SK-N-SH (cell line): ENCODE results near the gene DNMT3B. TPM values are rescaled to one million over a fixed set of nuclear protein-coding genes. Genes with fewer than 3 reads are reported as not detected.

ENCODE experiments used
- CTCF ChIA-PET: fragments of 300-600, 350-600 bp; formaldehyde crosslinking; extraction: SDS; loops from one replicate; lab custom pipeline; 2021; lab: Yijun Ruan, JAX
- POLR2A ChIA-PET: fragments of 350-600 bp; sonication (Branson Sonifier 250); formaldehyde crosslinking; extraction: SDS; loops from one replicate; lab custom pipeline; 2020; ENCODE audit warnings: antibody characterized with exemption, inconsistent platforms; lab: Yijun Ruan, JAX
- DNase-seq: peaks from one replicate; pipeline ENCODE4 v3.0.0; 2012
- H2AFZ ChIP-seq: fragments of 200-600 bp; sonication (generic); 2 replicates; pipeline ENCODE4 v1.8.1; 2016; ENCODE audit warnings: antibody characterized with exemption, mild to moderate bottlenecking, low read depth
- H3F3A ChIP-seq: fragments of 200-600 bp; sonication (generic); replicated peaks from 2 replicates; pipeline ENCODE3; 2016; ENCODE audit warnings: antibody characterized with exemption, mild to moderate bottlenecking; ENCODE audit not compliant: insufficient read depth
- H3K27ac ChIP-seq, 2 experiments: fragments of 200-500 bp in 1 of 2; fragments of 200-600 bp in 1 of 2; sonication (Bioruptor generic) in 1 of 2; sonication (generic), shearing (Covaris generic) in 1 of 2; 2 replicates each; pipeline versions ENCODE4 v1.5.1 to v1.6.1; 2014 to 2016; ENCODE audit warnings: low read depth in 2 of 2, inconsistent platforms in 1 of 2, low read length in 1 of 2, mild to moderate bottlenecking in 1 of 2, mixed read lengths in 1 of 2
- H3K27me3 ChIP-seq: fragments of 200-600 bp; sonication (generic), shearing (Covaris generic); 2 replicates; pipeline ENCODE4 v1.6.1; 2016; ENCODE audit warnings: mixed run types; ENCODE audit not compliant: insufficient read depth
- H3K36me3 ChIP-seq, 2 experiments: fragments of 200-500 bp in 1 of 2; fragments of 200-600 bp in 1 of 2; sonication (Bioruptor generic) in 1 of 2; sonication (generic) in 1 of 2; replicated peaks in 1 of 2; 2 replicates each; pipeline versions ENCODE3 to v1.5.1; 2014 to 2016; ENCODE audit warnings: low read length in 1 of 2, mild to moderate bottlenecking in 1 of 2; ENCODE audit not compliant: insufficient read depth in 2 of 2, control insufficient read depth in 1 of 2
- H3K4me1 ChIP-seq, 2 experiments: fragments of 200-500 bp in 1 of 2; fragments of 200-600 bp in 1 of 2; sonication (Bioruptor generic) in 1 of 2; sonication (generic), shearing (Covaris generic) in 1 of 2; 2 replicates each; pipeline versions ENCODE4 v1.5.1 to v1.6.1; 2014 to 2016; ENCODE audit warnings: low read depth in 1 of 2, low read length in 1 of 2, mixed run types in 1 of 2; ENCODE audit not compliant: insufficient read depth in 2 of 2, control insufficient read depth in 1 of 2
- H3K4me2 ChIP-seq: fragments of 200-600 bp; sonication (generic), shearing (Covaris generic); 2 replicates; pipeline ENCODE4 v1.6.1; 2017; ENCODE audit warnings: mixed run types
- H3K4me3 ChIP-seq, 2 experiments: fragments of 200-500 bp in 1 of 2; fragments of 200-600 bp in 1 of 2; sonication (Bioruptor generic) in 1 of 2; sonication (generic), shearing (Covaris generic) in 1 of 2; 2 replicates each; pipeline versions ENCODE4 v1.5.1 to v1.8.1; 2014 to 2016; ENCODE audit warnings: low read depth in 2 of 2, inconsistent platforms in 1 of 2, low read length in 1 of 2, mild to moderate bottlenecking in 1 of 2, mixed read lengths in 1 of 2, moderate library complexity in 1 of 2
- H3K79me2 ChIP-seq: fragments of 200-600 bp; sonication (generic); 2 replicates; pipeline ENCODE4 v1.8.1; 2017; ENCODE audit warnings: mild to moderate bottlenecking; ENCODE audit not compliant: insufficient read depth
- H3K9ac ChIP-seq: fragments of 200-600 bp; sonication (generic); 2 replicates; pipeline ENCODE4 v1.6.1; 2017; ENCODE audit warnings: mixed run types
- H3K9me2 ChIP-seq: fragments of 200-600 bp; sonication (generic); 2 replicates; pipeline ENCODE4 v1.6.1; 2017; ENCODE audit warnings: mixed run types
- H3K9me3 ChIP-seq: fragments of 200-600 bp; sonication (generic); 2 replicates; pipeline ENCODE4 v1.6.1; 2017; ENCODE audit warnings: mixed run types, mild to moderate bottlenecking, moderate library complexity
- H4K20me1 ChIP-seq: fragments of 200-600 bp; sonication (generic); 2 replicates; pipeline ENCODE4 v1.6.1; 2017; ENCODE audit warnings: mild to moderate bottlenecking, mixed run types; ENCODE audit not compliant: insufficient read depth
- CTCF ChIP-seq: fragments of 200-600 bp; sonication (generic); IDR thresholded peaks from 2 replicates; pipeline ENCODE4 v1.6.1; 2017; ENCODE audit warnings: antibody characterized with exemption, mild to moderate bottlenecking, moderate library complexity
- FOSL2 ChIP-seq: IDR thresholded peaks from 2 replicates; pipeline ENCODE4 v1.4.0; 2012; ENCODE audit warnings: low read depth, mild to moderate bottlenecking, moderate library complexity, borderline replicate concordance
- FOXM1 ChIP-seq: IDR thresholded peaks from 2 replicates; pipeline ENCODE4 v1.4.0; 2012; ENCODE audit warnings: low read depth, mild to moderate bottlenecking
- GATA2 ChIP-seq: sonication (generic); formaldehyde crosslinking; IDR thresholded peaks from 2 replicates; pipeline ENCODE4 v1.5.0; 2020; ENCODE audit warnings: mild to moderate bottlenecking, missing genetic modification reagents
- MEF2A ChIP-seq: IDR thresholded peaks from 2 replicates; pipeline ENCODE4 v1.4.0; 2012; ENCODE audit warnings: low read depth, borderline replicate concordance
- NFIC ChIP-seq: IDR thresholded peaks from 2 replicates; pipeline ENCODE4 v1.4.0; 2012; ENCODE audit warnings: borderline replicate concordance
- REST ChIP-seq: IDR thresholded peaks from 2 replicates; pipeline ENCODE4 v1.6.1; 2012; ENCODE audit warnings: mild to moderate bottlenecking, low read depth, low read length, moderate library complexity
- TAF1 ChIP-seq: IDR thresholded peaks from 2 replicates; pipeline ENCODE4 v1.6.1; 2012; ENCODE audit warnings: low read depth, mild to moderate bottlenecking, low read length, moderate library complexity, borderline replicate concordance
- TCF12 ChIP-seq: IDR thresholded peaks from 2 replicates; pipeline ENCODE4 v1.4.0; 2012
- TEAD4 ChIP-seq: IDR thresholded peaks from 2 replicates; pipeline ENCODE4 v1.4.0; 2012; ENCODE audit warnings: mild to moderate bottlenecking, borderline replicate concordance; ENCODE audit not compliant: insufficient read depth
- WGBS: methylation state at CpG from one replicate; pipeline ENCODE4 v1.1.6; 2017; ENCODE audit warnings: low lambda C conversion rate; 5-methylcytosine and 5-hydroxymethylcytosine counted together
- polyA plus RNA-seq, 3 experiments: library from polyadenylated mRNA; depleted of rRNA; stranded (reverse); fragments of >200 nt; gene quantifications; 2 replicates each; pipeline ENCODE4 v1.2.3, GENCODE V29; 2012
- TF ChIP-seq, protein P1 (sequence below): IDR thresholded peaks from 2 replicates; pipeline ENCODE4; 2012

The DNMT3B gene
- polyA plus RNA-seq, 1 of the 3 experiments (the other 2 are of a cell fraction), result 2.2 TPM

GRCh38 chr20:32798046-32798981 is 36.1 kb downstream of the DNMT3B start:
- CTCF ChIA-PET, result interaction anchor here (1.0 to 2.7 kb wide), 4 partner anchors 9 to 147 kb away, joined by 3 to 12 read pairs (median 6); no protein-coding TSS in a partner anchor
- Histone ChIP-seq H3K4me2 (no peak overlapping the region), H4K20me1 (no peaks in the 10 kb centered on the region), H3K79me2 (no peaks in the 10 kb centered on the region), H3K4me3 (no peak overlapping the region), H3K27ac (no peak overlapping the region), H3K9ac (no peak overlapping the region), H3K36me3 (peaks cover 0 to 13% of the 10 kb centered on the region in 2 experiments), H3K27me3 (no peaks in the 10 kb centered on the region), H3F3A (no peaks in the 10 kb centered on the region), H3K9me2 (no peaks in the 10 kb centered on the region), H3K9me3 (no peaks in the 10 kb centered on the region), H3K4me1 (no peaks in the 10 kb centered on the region), H2AFZ (no peak overlapping the region)
- 89% methylated on average over 21 of the region's 23 CpGs for WGBS
- TF ChIP-seq TCF12 (no peak), FOSL2 (no peak), TAF1 (no peak), GATA2 (CRISPR knock-in tag) (no peak), NFIC (no peak), MEF2A (no peak), FOXM1 (no peak), CTCF (no peak), REST (no peak), TEAD4 (no peak)
- TF ChIP-seq, protein P1, sequence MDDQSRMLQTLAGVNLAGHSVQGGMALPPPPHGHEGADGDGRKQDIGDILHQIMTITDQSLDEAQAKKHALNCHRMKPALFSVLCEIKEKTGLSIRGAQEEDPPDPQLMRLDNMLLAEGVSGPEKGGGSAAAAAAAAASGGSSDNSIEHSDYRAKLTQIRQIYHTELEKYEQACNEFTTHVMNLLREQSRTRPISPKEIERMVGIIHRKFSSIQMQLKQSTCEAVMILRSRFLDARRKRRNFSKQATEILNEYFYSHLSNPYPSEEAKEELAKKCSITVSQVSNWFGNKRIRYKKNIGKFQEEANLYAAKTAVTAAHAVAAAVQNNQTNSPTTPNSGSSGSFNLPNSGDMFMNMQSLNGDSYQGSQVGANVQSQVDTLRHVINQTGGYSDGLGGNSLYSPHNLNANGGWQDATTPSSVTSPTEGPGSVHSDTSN, result no peak
- no peak for DNase-seq
- POLR2A ChIA-PET, result no interaction called here
